Tibial nerve (tissue), 4 donors: Measurements from ENCODE around the gene LONP2. TPM values are rescaled to one million over a fixed set of nuclear protein-coding genes. Genes with fewer than 3 reads are reported as not detected.

Source experiments
- DNase-seq, 2 donors: peaks; one replicate each; pipeline ENCODE4 v3.0.0-alpha.2; 2019; ENCODE audit warnings: low spot score in 2 of 2
- H3K27ac ChIP-seq, 4 donors: fragments of 200-600 bp; sonication (generic) in 3 of 4; one replicate each; pipeline ENCODE4 v1.5.1; 2017 to 2019; ENCODE audit warnings: mild to moderate bottlenecking in 1 of 4
- H3K27me3 ChIP-seq, 2 donors: fragments of 200-600 bp; sonication (generic) in 1 of 2; one replicate each; pipeline versions ENCODE4 v1.5.1 to v1.6.0; 2017 to 2019
- H3K36me3 ChIP-seq, 3 donors: fragments of 200-600 bp; sonication (generic); one replicate each; pipeline ENCODE4 v1.5.1; 2018 to 2019
- H3K4me1 ChIP-seq, 4 donors: fragments of 200-600 bp; sonication (generic) in 3 of 4; one replicate each; pipeline ENCODE4 v1.5.1; 2017 to 2019
- H3K4me3 ChIP-seq, 4 donors: fragments of 200-600 bp; sonication (generic) in 3 of 4; one replicate each; pipeline ENCODE4 v1.5.1; 2017 to 2019; ENCODE audit warnings: mild to moderate bottlenecking in 1 of 4, moderate library complexity in 1 of 4
- H3K9me3 ChIP-seq, 4 donors: fragments of 200-600 bp; sonication (generic) in 3 of 4; one replicate each; pipeline ENCODE4 v1.5.1; 2017 to 2019
- EP300 ChIP-seq, 2 donors: sonication (generic); formaldehyde crosslinking; IDR thresholded peaks; one replicate each; pipeline ENCODE4 v1.6.1; 2017; ENCODE audit warnings: antibody characterized with exemption in 2 of 2, mild to moderate bottlenecking in 1 of 2
- POLR2A ChIP-seq, 2 donors: fragments of 450-650 bp; IDR thresholded peaks; one replicate each; pipeline ENCODE4 v1.6.1; 2017; ENCODE audit warnings: antibody characterized with exemption in 2 of 2, mild to moderate bottlenecking in 2 of 2, moderate library complexity in 2 of 2
- WGBS, 2 donors: methylation state at CpG; one replicate each; pipeline ENCODE4 v1.1.5; 2018; 5-methylcytosine and 5-hydroxymethylcytosine counted together
- total RNA-seq, 4 donors: library from RNA; depleted of rRNA; stranded (reverse); fragments of >200 nt; gene quantifications; one replicate each; pipeline ENCODE4 v1.1.0, GENCODE V29; 2016
- TF ChIP-seq, protein P1 (sequence below), 5 experiments: fragments of 200-600 bp in 3 of 5; fragments of 450-650 bp in 2 of 5; sonication (generic) in 3 of 5; IDR thresholded peaks; one replicate each; pipeline ENCODE4 v1.5.1; 2016 to 2019; ENCODE audit warnings: antibody characterized with exemption in 5 of 5, mild to moderate bottlenecking in 3 of 5, moderate library complexity in 2 of 5

The LONP2 gene
- total RNA-seq, 4 donors from 2014 or later = 36.2 to 50.3 (median 48.3) TPM

DNA sequence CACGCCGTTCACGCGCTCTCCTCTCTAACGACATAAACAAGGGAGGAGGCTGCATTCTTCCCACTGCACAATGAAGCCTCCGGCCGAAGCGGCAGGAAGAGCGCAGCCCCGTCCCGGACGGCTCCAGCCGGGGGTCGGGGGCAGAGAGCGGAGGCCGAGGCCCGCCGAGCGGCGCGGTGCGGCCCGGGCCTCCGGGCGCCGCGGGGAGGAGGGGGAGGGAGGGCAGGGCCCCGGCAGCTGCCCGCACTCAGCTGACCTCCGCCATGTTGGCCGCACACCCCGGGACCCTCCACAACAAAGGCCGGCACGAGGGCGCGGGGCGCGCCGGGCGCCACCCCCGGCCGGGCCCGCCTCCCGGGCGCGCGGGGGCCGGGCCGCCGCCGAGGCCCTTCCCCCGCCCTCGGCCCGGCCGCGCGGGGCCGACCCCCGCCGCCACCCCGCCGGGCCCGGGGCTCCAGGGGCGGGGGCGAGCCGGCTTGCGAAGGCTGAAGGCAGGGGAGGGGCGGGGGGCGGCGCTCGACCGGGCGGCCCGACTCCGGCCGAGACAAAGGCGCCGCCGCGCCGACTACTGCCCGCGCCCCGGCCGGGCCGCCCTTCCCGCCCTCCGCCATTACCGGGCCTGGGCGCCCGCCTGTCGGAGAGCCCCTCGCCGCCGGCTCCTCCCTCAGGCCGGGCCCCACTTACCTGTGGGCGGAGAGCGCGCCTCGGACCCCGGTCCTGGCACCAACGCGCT is 140.6 kb downstream of the LONP2 start:
- Histone ChIP-seq H3K27me3 (no peaks in the 10 kb centered on the region), H3K4me1 (peaks cover 0 to 56% (median 30%) of the 10 kb centered on the region in 4 donors), H3K36me3 (no peaks in the 10 kb centered on the region), H3K9me3 (no peaks in the 10 kb centered on the region), H3K27ac (peak overlapping the region; percentile 99 to 100 (median 100)), H3K4me3 (peak overlapping the region; percentile 56 to 99 (median 90))
- DNase-seq = peak in 1 of 2 donors; percentile 35
- 1% methylated on average over 13 to 34 of the region's 103 CpGs for WGBS, 2 donors
- TF ChIP-seq POLR2A (IDR thresholded peaks at IDR 0.05) (peak in 1 of 2 donors; percentile 35), EP300 (IDR thresholded peaks at IDR 0.05) (peak in 1 of 2 donors; percentile 38)
- TF ChIP-seq, protein P1, sequence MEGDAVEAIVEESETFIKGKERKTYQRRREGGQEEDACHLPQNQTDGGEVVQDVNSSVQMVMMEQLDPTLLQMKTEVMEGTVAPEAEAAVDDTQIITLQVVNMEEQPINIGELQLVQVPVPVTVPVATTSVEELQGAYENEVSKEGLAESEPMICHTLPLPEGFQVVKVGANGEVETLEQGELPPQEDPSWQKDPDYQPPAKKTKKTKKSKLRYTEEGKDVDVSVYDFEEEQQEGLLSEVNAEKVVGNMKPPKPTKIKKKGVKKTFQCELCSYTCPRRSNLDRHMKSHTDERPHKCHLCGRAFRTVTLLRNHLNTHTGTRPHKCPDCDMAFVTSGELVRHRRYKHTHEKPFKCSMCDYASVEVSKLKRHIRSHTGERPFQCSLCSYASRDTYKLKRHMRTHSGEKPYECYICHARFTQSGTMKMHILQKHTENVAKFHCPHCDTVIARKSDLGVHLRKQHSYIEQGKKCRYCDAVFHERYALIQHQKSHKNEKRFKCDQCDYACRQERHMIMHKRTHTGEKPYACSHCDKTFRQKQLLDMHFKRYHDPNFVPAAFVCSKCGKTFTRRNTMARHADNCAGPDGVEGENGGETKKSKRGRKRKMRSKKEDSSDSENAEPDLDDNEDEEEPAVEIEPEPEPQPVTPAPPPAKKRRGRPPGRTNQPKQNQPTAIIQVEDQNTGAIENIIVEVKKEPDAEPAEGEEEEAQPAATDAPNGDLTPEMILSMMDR (IDR thresholded peaks at IDR 0.05) = peak in 1 of 5 experiments; percentile 9

DNA sequence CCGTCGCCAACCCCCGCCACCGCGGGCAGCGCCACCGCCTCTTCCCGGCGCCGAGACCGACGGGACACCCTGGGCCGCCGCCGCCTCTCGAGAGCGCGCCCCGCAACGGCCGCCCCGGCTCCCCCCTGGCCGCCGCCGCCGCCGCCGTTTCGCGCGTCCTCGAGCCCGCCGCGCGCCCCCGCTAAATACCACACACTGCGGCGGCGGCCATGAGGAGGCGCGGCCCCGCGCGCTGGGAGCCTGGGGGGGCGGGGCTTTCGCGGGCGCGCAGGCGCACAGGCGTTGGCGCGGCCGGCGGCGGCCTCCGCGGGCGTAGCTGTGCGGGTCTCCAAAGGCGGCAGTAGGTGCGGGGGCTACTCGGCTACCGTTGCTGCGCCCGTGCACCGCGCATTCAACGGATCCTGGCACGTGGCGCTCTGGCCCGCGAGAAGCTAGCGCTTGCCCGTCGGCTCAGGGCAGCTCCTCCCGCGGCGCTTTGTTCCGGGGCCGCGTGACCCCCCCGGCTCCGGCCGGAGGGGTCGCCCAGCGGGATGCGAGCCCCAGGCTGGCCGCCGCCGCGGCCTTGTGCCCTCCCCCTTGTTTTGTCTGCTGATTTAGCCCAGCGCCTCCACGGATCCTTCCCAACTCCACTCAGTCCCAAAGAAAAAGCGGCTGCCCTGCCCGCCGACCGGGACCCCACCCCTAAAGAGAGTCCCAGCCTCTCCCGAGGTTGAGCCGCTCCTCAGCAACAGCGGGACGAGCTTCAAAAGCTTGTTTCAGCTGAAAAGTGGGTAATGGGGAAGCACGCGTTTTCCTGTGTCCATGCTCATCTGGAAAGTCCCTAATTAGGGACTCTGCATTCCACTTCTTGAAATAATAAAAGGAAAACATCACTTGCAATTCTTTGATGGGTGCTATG is 141.4 kb downstream of the LONP2 start, which contains the start of gene SIAH1:
TSS of gene SIAH1 (minus strand) at position 161 of the 898 bp plus-strand sequence. CDS start 22,985 bp downstream, outside the sequence.
- H3K9me3 ChIP-seq = no peaks in the 10 kb centered on the region
- H3K27ac ChIP-seq = peak within 1 kb of the TSS; percentile 99 to 100 (median 100)
- peak within 1 kb of the TSS; percentile 56 to 99 (median 90) for H3K4me3 ChIP-seq
- DNase-seq = peak; percentile 77 to 82
- WGBS, 2 donors = 0 to 1% methylated on average over 7 to 75 of the region's 105 CpGs
- no peaks in the 10 kb centered on the region for H3K27me3 ChIP-seq
- peak in 1 of 2 donors; percentile 77 for TF ChIP-seq EP300 (IDR thresholded peaks at IDR 0.05)
- TF ChIP-seq, protein P1 (IDR thresholded peaks at IDR 0.05) = peak in 2 of 5 experiments; percentile 35 to 50
- TF ChIP-seq POLR2A (IDR thresholded peaks at IDR 0.05) = peak; percentile 85 to 94
- H3K4me1 ChIP-seq = peaks cover 0 to 48% (median 26%) of the 10 kb centered on the region in 4 donors
- no peaks in the 10 kb centered on the region for H3K36me3 ChIP-seq

DNA sequence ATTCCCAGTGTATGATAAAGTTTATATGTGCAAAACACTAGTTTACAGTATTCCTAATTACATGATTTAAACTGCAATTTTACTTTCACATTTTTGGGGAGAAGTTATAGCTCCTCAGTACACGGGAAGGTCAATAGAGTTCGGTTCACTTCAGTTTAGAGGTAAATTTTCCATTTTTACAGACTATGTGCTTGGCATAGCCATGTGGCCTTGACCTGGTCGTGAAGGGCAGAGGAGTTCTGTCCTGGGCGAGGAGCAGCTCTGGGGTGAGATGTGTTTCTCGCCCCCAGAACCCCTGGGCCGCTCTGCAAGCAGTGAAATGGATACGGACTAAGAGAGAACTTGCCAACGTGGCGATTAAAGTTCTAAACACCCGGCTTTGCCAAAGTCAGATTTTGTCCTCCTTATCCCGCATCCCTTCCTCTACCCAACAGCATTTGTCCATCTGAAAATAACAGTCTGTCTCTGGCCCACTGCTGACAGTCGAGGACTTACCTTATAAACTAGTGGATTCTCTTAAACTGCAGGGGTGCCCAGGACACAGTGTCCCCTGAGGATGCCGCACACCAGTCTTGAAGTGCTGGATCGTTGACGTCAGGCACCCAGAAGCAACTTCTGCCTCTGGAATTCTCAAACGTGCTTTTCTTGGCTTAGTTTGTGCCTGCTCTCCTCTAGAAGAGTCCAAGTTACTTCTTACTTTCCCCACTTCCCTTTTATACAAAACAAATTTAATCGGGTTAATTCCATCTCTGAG is 142.6 kb downstream of the LONP2 start:
- H3K4me3 ChIP-seq = no peak overlapping the region
- H3K9me3 ChIP-seq = no peaks in the 10 kb centered on the region
- H3K27ac ChIP-seq = peak overlapping the region; percentile 52 to 100 (median 96)
- TF ChIP-seq POLR2A (IDR thresholded peaks at IDR 0.05) (no peak), EP300 (IDR thresholded peaks at IDR 0.05) (peak; percentile 30 to 69)
- TF ChIP-seq, protein P1 (IDR thresholded peaks at IDR 0.05) = no peak
- WGBS, 2 donors = 70 to 79% methylated on average over 17 of the region's 17 CpGs
- H3K4me1 ChIP-seq = peaks cover 0 to 37% (median 23%) of the 10 kb centered on the region in 4 donors
- H3K36me3 ChIP-seq = no peaks in the 10 kb centered on the region
- no peaks in the 10 kb centered on the region for H3K27me3 ChIP-seq
- peak; percentile 37 to 61 for DNase-seq

DNA sequence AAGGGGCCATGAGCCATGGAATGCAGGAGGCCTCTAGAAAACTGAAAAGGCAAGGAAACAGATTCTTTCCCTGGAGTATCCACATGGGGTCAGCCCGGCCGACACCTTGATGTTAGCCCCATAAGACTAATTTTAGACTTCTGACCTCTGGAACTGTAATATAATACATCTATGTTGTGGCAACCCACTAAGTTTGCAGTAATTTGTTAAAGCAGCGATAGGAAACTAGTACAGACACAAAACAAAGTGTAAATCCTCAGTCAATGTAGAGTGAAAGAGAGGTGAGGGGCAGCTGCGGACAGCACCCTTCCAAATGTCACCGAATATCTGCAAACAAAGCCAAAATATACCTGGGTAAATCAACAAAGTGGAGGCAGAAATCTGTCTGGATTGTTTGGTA is 148.3 kb downstream of the LONP2 start:
- peaks cover 0 to 11% (median 0%) of the 10 kb centered on the region in 4 donors for H3K4me1 ChIP-seq
- TF ChIP-seq, protein P1 (IDR thresholded peaks at IDR 0.05) = no peak
- TF ChIP-seq EP300 (IDR thresholded peaks at IDR 0.05) = no peak
- DNase-seq = no peak
- WGBS, 2 donors = 88 to 93% methylated on average over 5 of the region's 5 CpGs
- no peaks in the 10 kb centered on the region for H3K9me3 ChIP-seq
- H3K36me3 ChIP-seq = no peaks in the 10 kb centered on the region
- peak overlapping the region in 2 of 4 donors; percentile 45 to 81 for H3K27ac ChIP-seq
- no peaks in the 10 kb centered on the region for H3K27me3 ChIP-seq
- no peak overlapping the region for H3K4me3 ChIP-seq
